K562 (cell line): Measurements from ENCODE around the gene TMCC1. TPM values are rescaled to one million over a fixed set of nuclear protein-coding genes. Genes with fewer than 3 reads are reported as not detected.

Experiments used
- ATAC-seq: fragments of 200-7000 bp; cut with Tn5 transposase; 3 replicates; pipeline ENCODE4 v1.9.1; 2020; ENCODE audit warnings: moderate library complexity
- BruUV-seq: library from RNA; stranded (reverse); fragments of 400-500 nt; replicated peaks from 2 replicates; lab custom pipeline; 2021; lab: Mats Ljungman, UMichigan
- CTCF ChIA-PET: fragments of 300-600 bp; formaldehyde crosslinking; extraction: SDS; loops from one replicate; lab custom pipeline; 2021; ENCODE audit warnings: low intra/inter-chr PET ratio; lab: Yijun Ruan, JAX
- POLR2A ChIA-PET: fragments of 300-600, 350-650 bp; sonication (Branson Sonifier 250); formaldehyde crosslinking; extraction: SDS; loops from one replicate; lab custom pipeline; 2021; ENCODE audit warnings: antibody characterized with exemption, inconsistent platforms; lab: Yijun Ruan, JAX
- DNase-seq, 4 experiments: peaks; one replicate each; pipeline versions ENCODE4 v3.0.0 to v3.0.0-alpha.2; 2011 to 2018; ENCODE audit warnings: low spot score in 3 of 4, mixed read lengths in 3 of 4; ENCODE audit errors: extremely low read depth in 1 of 4
- FAIRE-seq: peaks from 2 replicates; lab custom pipeline; 2011; peaks lifted over from hg19 to GRCh38; lab: Jason Lieb, UNC
- H2AFZ ChIP-seq: 2 replicates; pipeline ENCODE4 v1.6.0; 2011; ENCODE audit warnings: low read depth, low read length, control low read depth, inconsistent platforms
- H3K27ac ChIP-seq: fragments of 200-600 bp; 3 replicates; pipeline ENCODE4 v1.8.0; 2011; ENCODE audit warnings: low read depth, mild to moderate bottlenecking, control low read depth, inconsistent platforms, low read length, moderate library complexity, mixed read lengths; ENCODE audit errors: extremely low read depth
- H3K27me3 ChIP-seq, 2 experiments: fragments of 300-600 bp in 1 of 2; 2 replicates in 1 of 2; 3 replicates in 1 of 2; pipeline versions ENCODE4 v1.6.0 to v1.8.0; 2011; ENCODE audit warnings: inconsistent platforms in 2 of 2, low read length in 2 of 2, mild to moderate bottlenecking in 1 of 2, mixed read lengths in 1 of 2, moderate library complexity in 1 of 2; ENCODE audit not compliant: control insufficient read depth in 2 of 2, insufficient read depth in 2 of 2
- H3K36me3 ChIP-seq: fragments of 300-600 bp; 3 replicates; pipeline ENCODE4 v1.8.0; 2011; ENCODE audit warnings: mild to moderate bottlenecking, low read length, inconsistent platforms; ENCODE audit not compliant: control insufficient read depth, insufficient read depth
- H3K4me1 ChIP-seq, 2 experiments: fragments of 200-600 bp in 1 of 2; replicated peaks in 1 of 2; 2 replicates in 1 of 2; 3 replicates in 1 of 2; pipeline versions ENCODE4 v1.5.1 to v1.8.0; 2011; ENCODE audit warnings: inconsistent platforms in 2 of 2, low read length in 2 of 2, mild to moderate bottlenecking in 1 of 2, mixed read lengths in 1 of 2, moderate library complexity in 1 of 2; ENCODE audit not compliant: control insufficient read depth in 2 of 2, insufficient read depth in 2 of 2
- H3K4me2 ChIP-seq: 2 replicates; pipeline ENCODE4 v1.6.1; 2011; ENCODE audit warnings: low read length, control low read depth, inconsistent platforms, mixed read lengths; ENCODE audit not compliant: insufficient read depth
- H3K4me3 ChIP-seq: fragments of 200-600 bp; sonication (generic), shearing (Covaris generic); 2 replicates; pipeline ENCODE4 v1.5.1; 2016; ENCODE audit warnings: control low read depth, inconsistent platforms
- H3K79me2 ChIP-seq: fragments of 200-600 bp; 3 replicates; pipeline ENCODE4 v1.8.0; 2011; ENCODE audit warnings: low read length, inconsistent platforms; ENCODE audit not compliant: control insufficient read depth, insufficient read depth
- H3K9ac ChIP-seq, 2 experiments: 2 replicates each; pipeline versions ENCODE4 v1.6.0 to v1.6.1; 2011; ENCODE audit warnings: low read depth in 2 of 2, low read length in 2 of 2, control low read depth in 1 of 2, inconsistent platforms in 1 of 2, mild to moderate bottlenecking in 1 of 2, mixed read lengths in 1 of 2; ENCODE audit not compliant: insufficient read depth in 1 of 2
- H3K9me1 ChIP-seq: one replicate; pipeline ENCODE4 v1.6.0; 2011; ENCODE audit warnings: inconsistent platforms, mild to moderate bottlenecking, low read length, moderate library complexity; ENCODE audit not compliant: control insufficient read depth, insufficient read depth
- H3K9me3 ChIP-seq: replicated peaks from 2 replicates; pipeline ENCODE4 v1.5.1; 2011; ENCODE audit warnings: low read depth, low read length, inconsistent platforms; ENCODE audit not compliant: control insufficient read depth, insufficient read depth
- H4K20me1 ChIP-seq: replicated peaks from 2 replicates; pipeline ENCODE4 v1.6.1; 2011; ENCODE audit warnings: low read length, inconsistent platforms, mixed read lengths; ENCODE audit not compliant: control insufficient read depth, insufficient read depth
- HCFC1 ChIP-seq: IDR thresholded peaks from 2 replicates; pipeline ENCODE4 v1.6.1; 2012; ENCODE audit warnings: low read depth, low read length, improper control_type of control experiment
- NFE2 ChIP-seq: IDR thresholded peaks from 2 replicates; pipeline ENCODE4 v1.6.1; 2014; ENCODE audit warnings: antibody characterized with exemption, low read depth
- TFAP4 ChIP-seq: sonication (generic); formaldehyde crosslinking; IDR thresholded peaks from 2 replicates; pipeline ENCODE4 v1.8.0; 2022; ENCODE audit warnings: missing genetic modification reagents, mild to moderate bottlenecking, moderate library complexity, borderline replicate concordance
- WGBS: fragments of 100-300 bp; shearing (Covaris generic); methylation state at CpG from one replicate; pipeline ENCODE4 v1.1.6; 2016; ENCODE audit warnings: low coverage, mixed read lengths; ENCODE audit not compliant: insufficient coverage; ENCODE audit errors: missing lambda C conversion rate; 5-methylcytosine and 5-hydroxymethylcytosine counted together
- in situ Hi-C: fragments of 300-500 bp; cut with MboI; formaldehyde crosslinking; loops from 4 replicates; pipeline ENCODE4 v1.15.0; 2018; ENCODE audit warnings: inconsistent platforms, mixed read lengths
- intact Hi-C: fragments of 100-400 bp; cut with micrococcal nuclease; formaldehyde crosslinking; loops from 2 replicates; pipeline ENCODE4 v1.14.2; 2022
- polyA plus RNA-seq, 8 experiments: library from polyadenylated mRNA; depleted of rRNA in 4 of 8; stranded (reverse) in 5 of 8; unstranded in 3 of 8; fragments of >200 nt; fragmentation: Nextera tagmentation in 2 of 8; fragmentation: Illumina TruSeq in 1 of 8; extraction: Ambion mirVana in 2 of 8; extraction: Trizol in 1 of 8; gene quantifications; 2 replicates each; pipeline versions ENCODE4 v1.2.1 to v1.2.3, GENCODE V29; 2011 to 2014; ENCODE audit warnings: inconsistent platforms in 1 of 8, missing spikeins in 1 of 8
- total RNA-seq, 7 experiments: library from RNA; depleted of rRNA in 6 of 7; stranded (reverse); fragments of >200 nt in 6 of 7; fragmentation: Illumina TruSeq in 2 of 7; extraction: Trizol in 2 of 7; gene quantifications; 2 replicates each; pipeline versions ENCODE4 v1.2.1 to v1.2.3, GENCODE V29; 2011 to 2021; ENCODE audit warnings: low replicate concordance in 1 of 7

Gene TMCC1
- total and polyA plus RNA-seq, 9 of the 15 experiments (the other 6 are each of a cell fraction or from before 2014, with no cell fraction given): 0.89 to 8.7 (median 4.0) TPM

GRCh38 chr3:129794311-129795185, 99.0 kb downstream of the TMCC1 start:
- no TSS peak for BruUV-seq
- TF ChIP-seq NFE2 (no peak), TFAP4 (CRISPR knock-in tag) (peak; percentile 34; the same call in 1 of the 2 replicates), HCFC1 (no peak)

More at GRCh38 chr3:129794311-129795185, 99.0 kb downstream of the TMCC1 start:
- Histone ChIP-seq H3K79me2 (no peaks in the 10 kb centered on the region), H2AFZ (no peak overlapping the region), H3K27ac (no peak overlapping the region), H3K9ac (peak overlapping the region in 1 of 2 experiments; percentile 68; a peak in 1 of 4 replicates), H3K9me1 (no peaks in the 10 kb centered on the region), H3K27me3 (no peaks in the 10 kb centered on the region), H3K36me3 (no peaks in the 10 kb centered on the region), H3K4me3 (no peak overlapping the region), H4K20me1 (0 out of 2 replicates have a peak, but pooled peaks cover 3% of the 10 kb centered on the region), H3K9me3 (no peaks in the 10 kb centered on the region), H3K4me1 (peaks cover 5 to 20% of the 10 kb centered on the region in 2 experiments; a peak in 4 of 5 replicates), H3K4me2 (peak overlapping the region; percentile 61)
- peak; percentile 42 for FAIRE-seq
- peak in 3 of 4 experiments; percentile 7 to 27 (median 8) for DNase-seq
- intact Hi-C loops (no loop called here), in situ Hi-C loops (no loop called here)
- ATAC-seq: peak; percentile 78
- ChIA-PET POLR2A (interaction anchor here (0.6 to 1.5 kb wide), 8 partner anchors 12 to 163 kb away, joined by 3 to 6 read pairs (median 4); no protein-coding TSS in a partner anchor), CTCF (no interaction called here)
- 4% methylated on average over 12 of the region's 14 CpGs for WGBS
